ENCODE data around the gene ETFA. TPM values are rescaled to one million over a fixed set of nuclear protein-coding genes. Genes with fewer than 3 reads are reported as not detected.

The ETFA gene
- total and polyA plus RNA-seq, 10 of the 15 experiments (the other 5 are each of a cell fraction or from before 2014, with no cell fraction given): 114 to 331 (median 152) TPM

DNA sequence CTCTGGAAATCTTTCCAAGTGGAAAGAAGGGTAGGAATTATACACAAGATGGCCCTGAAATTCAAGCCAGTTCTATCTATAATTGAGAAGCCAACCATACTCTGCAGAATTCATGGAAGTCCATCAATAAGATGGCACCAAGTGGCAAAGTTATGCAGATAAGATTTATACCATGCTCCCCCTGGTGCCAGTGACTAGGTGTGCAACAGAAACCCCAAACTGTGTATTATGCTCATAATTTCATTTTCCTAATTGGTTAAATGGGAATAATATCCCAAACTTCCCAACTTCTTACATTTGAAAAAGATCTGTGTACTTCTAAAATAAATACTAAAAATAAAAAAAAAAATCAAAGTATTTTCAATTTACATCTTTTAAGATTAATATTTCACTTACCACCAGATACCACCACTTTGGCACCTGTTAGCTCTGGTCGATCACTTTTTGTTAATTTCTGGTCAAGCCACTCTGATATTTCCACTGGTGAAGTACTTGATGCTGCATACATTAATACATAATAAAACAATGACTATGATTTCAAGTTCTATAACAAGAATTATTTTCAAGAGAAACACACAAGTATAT is 25.9 kb downstream of the ETFA start (continued):
- TF ChIP-seq MXI1 (IDR thresholded peaks at IDR 0.05; ENCODE audit: low read depth, low read length) (no peak), EZH2 (IDR thresholded peaks at IDR 0.05; ENCODE audit: borderline replicate concordance, control insufficient read depth, low read depth, low read length) (no peak)

GRCh38 chr15:76282465-76282864 is 28.8 kb downstream of the ETFA start:
- Histone ChIP-seq H3K79me2 (ENCODE audit: control insufficient read depth, insufficient read depth, low read length) (no peaks in the 10 kb centered on the region), H3K4me2 (ENCODE audit: control insufficient read depth, insufficient read depth) (no peak overlapping the region), H3K4me1 (ENCODE audit: control insufficient read depth, insufficient read depth, low read length) (peaks cover 4% of the 10 kb centered on the region; the same call in 1 of the 2 replicates), H3K4me3 (no peak overlapping the region), H3K27me3 (replicated peaks in 1 of 2; ENCODE audit: control insufficient read depth in 2 of 2, insufficient read depth in 2 of 2, low read length in 1 of 2) (no peaks in the 10 kb centered on the region), H3K27ac (ENCODE audit: control insufficient read depth, insufficient read depth) (no peak overlapping the region), H3K36me3 (ENCODE audit: control insufficient read depth in 2 of 2, insufficient read depth in 2 of 2, low read length in 1 of 2) (peaks cover 6 to 34% of the 10 kb centered on the region in 2 experiments), H2AFZ (ENCODE audit: control insufficient read depth, low read depth, low read length) (no peak overlapping the region), H4K20me1 (ENCODE audit: control insufficient read depth, insufficient read depth) (no peaks in the 10 kb centered on the region), H3K9ac (ENCODE audit: control insufficient read depth, insufficient read depth, low read length) (no peak overlapping the region), H3K9me3 (replicated peaks; ENCODE audit: control insufficient read depth, insufficient read depth, low read length) (no peaks in the 10 kb centered on the region)
- SMC1A ChIA-PET (ENCODE audit: uncharacterized antibody, unreplicated experiment): no interaction called here
- no peak for DNase-seq (ENCODE audit: low read depth, low spot score)
- RAD21 ChIA-PET (ENCODE audit: unreplicated experiment): no interaction called here
- intact Hi-C loops (cut with micrococcal nuclease; ENCODE audit: unreplicated experiment) (no loop called here), in situ Hi-C loops (cut with MboI) (no loop called here)
- CTCF ChIA-PET: interaction anchor here (1.5 kb wide), 1 partner anchor 11 kb away, joined by 4 read pairs; no protein-coding TSS in a partner anchor
- no peak for ATAC-seq
- TF ChIP-seq HDAC2 (IDR thresholded peaks at IDR 0.05) (no peak), CBFB (IDR thresholded peaks at IDR 0.05; ENCODE audit: low read depth) (no peak), CEBPB (IDR thresholded peaks at IDR 0.05; ENCODE audit: borderline replicate concordance in 1 of 2, low read depth in 2 of 2, low read length in 2 of 2) (no peak), WRNIP1 (IDR thresholded peaks at IDR 0.05; ENCODE audit: borderline replicate concordance, low read depth, low read length) (no peak)
- BruUV-seq (replicated peaks): no TSS peak
- no peak for FAIRE-seq
- POLR2A ChIA-PET: no interaction called here
- WGBS (ENCODE audit: insufficient coverage, insufficient replicate concordance, low lambda C conversion rate, missing lambda C conversion rate): 33% methylated on average over 3 of the region's 3 CpGs

DNA sequence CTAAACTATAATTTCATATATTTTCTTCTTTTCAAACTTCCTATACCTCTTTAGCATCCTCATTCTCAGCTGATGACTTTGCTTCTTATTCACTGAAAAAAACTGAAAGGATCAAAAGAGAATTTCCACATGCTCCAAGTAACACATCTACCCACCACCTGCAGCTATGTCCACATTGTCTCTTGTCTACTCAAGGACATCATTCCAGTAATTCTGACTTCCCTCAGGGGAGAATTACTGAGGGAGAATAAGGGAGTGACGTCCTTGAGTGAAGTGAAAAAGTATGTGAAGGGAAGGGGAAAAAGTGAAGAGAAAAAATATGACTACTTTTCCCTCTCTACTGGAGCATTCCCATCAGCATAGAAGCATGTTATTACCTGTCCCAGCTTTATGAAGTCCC is 32.6 kb downstream of the ETFA start:
- H3K9me3 ChIP-seq (replicated peaks; ENCODE audit: control insufficient read depth, insufficient read depth, low read length): no peaks in the 10 kb centered on the region
- H3K36me3 ChIP-seq (ENCODE audit: control insufficient read depth in 2 of 2, insufficient read depth in 2 of 2, low read length in 1 of 2): peaks cover 6 to 32% of the 10 kb centered on the region in 2 experiments
- no peaks in the 10 kb centered on the region for H4K20me1 ChIP-seq (ENCODE audit: control insufficient read depth, insufficient read depth)
- no peak overlapping the region for H3K4me2 ChIP-seq (ENCODE audit: control insufficient read depth, insufficient read depth)
- ChIA-PET POLR2A (no interaction called here), RAD21 (ENCODE audit: unreplicated experiment) (no interaction called here), SMC1A (ENCODE audit: uncharacterized antibody, unreplicated experiment) (no interaction called here), CTCF (interaction anchor here (0.9 kb wide), 1 partner anchor 16 kb away, joined by 3 read pairs; no protein-coding TSS in a partner anchor)
- no peak overlapping the region for H3K27ac ChIP-seq (ENCODE audit: control insufficient read depth, insufficient read depth)
- H3K27me3 ChIP-seq (replicated peaks in 1 of 2; ENCODE audit: control insufficient read depth in 2 of 2, insufficient read depth in 2 of 2, low read length in 1 of 2): no peaks in the 10 kb centered on the region
- H2AFZ ChIP-seq (ENCODE audit: control insufficient read depth, low read depth, low read length): no peak overlapping the region
- H3K4me3 ChIP-seq: no peak overlapping the region
- H3K79me2 ChIP-seq (ENCODE audit: control insufficient read depth, insufficient read depth, low read length): no peaks in the 10 kb centered on the region
- no peak for FAIRE-seq
- in situ Hi-C loops (cut with MboI) (no loop called here), intact Hi-C loops (cut with micrococcal nuclease; ENCODE audit: unreplicated experiment) (no loop called here)
- DNase-seq (ENCODE audit: low read depth, low spot score): no peak
- H3K4me1 ChIP-seq (ENCODE audit: control insufficient read depth, insufficient read depth, low read length): no peaks in the 10 kb centered on the region
- WGBS (ENCODE audit: insufficient coverage, insufficient replicate concordance, low lambda C conversion rate, missing lambda C conversion rate): 100% methylated on average over 1 of the region's 1 CpG
- BruUV-seq (replicated peaks): no TSS peak
- ATAC-seq: no peak
- no peak overlapping the region for H3K9ac ChIP-seq (ENCODE audit: control insufficient read depth, insufficient read depth, low read length)
- no peak for TF ChIP-seq REST (IDR thresholded peaks at IDR 0.05; ENCODE audit: low read depth, low read length)
- TF ChIP-seq FOXK2 (IDR thresholded peaks at IDR 0.05): no peak
- TF ChIP-seq STAT3 (IDR thresholded peaks at IDR 0.05; ENCODE audit: low read depth, low read length): no peak
- no peak for TF ChIP-seq KLF5 (IDR thresholded peaks at IDR 0.05; ENCODE audit: partially characterized antibody)
- TF ChIP-seq ZZZ3 (IDR thresholded peaks at IDR 0.05; ENCODE audit: control insufficient read depth, insufficient read length, low read depth): no peak
- TF ChIP-seq MEF2A (IDR thresholded peaks at IDR 0.05; ENCODE audit: insufficient read depth, low read depth, low read length): no peak
- TF ChIP-seq TCF12 (IDR thresholded peaks at IDR 0.05; ENCODE audit: low read depth, low read length): no peak
- no peak for TF ChIP-seq EZH2 (IDR thresholded peaks at IDR 0.05; ENCODE audit: borderline replicate concordance, control insufficient read depth, low read depth, low read length)

Measured in GM12878 (cell line).